K562 (cell line): ENCODE results near the gene EMP2. TPM values are rescaled to one million over a fixed set of nuclear protein-coding genes. Genes with fewer than 3 reads are reported as not detected.
A peak's percentile ranks its signal among the peaks of the same experiment; 100 is the strongest.

Source experiments
- CXXC5 ChIP-seq: fragments of 250-450 bp; sonication (Bioruptor Pico); IDR thresholded peaks from 2 replicates; pipeline ENCODE4 v1.8.0; 2022; ENCODE audit warnings: inconsistent platforms, mild to moderate bottlenecking, moderate library complexity
- HDAC2 ChIP-seq: fragments of 450-650 bp; IDR thresholded peaks from 2 replicates; pipeline ENCODE4 v1.6.1; 2016; ENCODE audit warnings: mild to moderate bottlenecking
- HDAC3 ChIP-seq: fragments of 450-650 bp; IDR thresholded peaks from 2 replicates; pipeline ENCODE4 v1.6.1; 2018; ENCODE audit warnings: borderline replicate concordance, mild to moderate bottlenecking, moderate library complexity; ENCODE audit not compliant: partially characterized antibody
- JUND ChIP-seq, 2 experiments: IDR thresholded peaks; 2 replicates in 1 of 2; 3 replicates in 1 of 2; pipeline ENCODE4 v1.6.1; 2011; ENCODE audit warnings: borderline replicate concordance in 2 of 2, low read depth in 2 of 2, low read length in 2 of 2, improper control_type of control experiment in 1 of 2, missing biosample characterization in 1 of 2, missing genetic modification characterization in 1 of 2, missing genetic modification reagents in 1 of 2
- MCM3 ChIP-seq: fragments of 450-650 bp; IDR thresholded peaks from 2 replicates; pipeline ENCODE4 v1.6.1; 2016
- MTA1 ChIP-seq: fragments of 450-650 bp; IDR thresholded peaks from 2 replicates; pipeline ENCODE4 v1.6.1; 2017; ENCODE audit warnings: borderline replicate concordance
- MTF1 ChIP-seq: fragments of 250-450 bp; sonication (Bioruptor Pico); IDR thresholded peaks from 2 replicates; pipeline ENCODE4 v1.9.0; 2021; ENCODE audit warnings: moderate library complexity, mild to moderate bottlenecking, inconsistent platforms, borderline replicate concordance
- PTTG1 ChIP-seq: fragments of 450-650 bp; IDR thresholded peaks from 2 replicates; pipeline ENCODE4 v1.6.1; 2016; ENCODE audit warnings: low read depth, mild to moderate bottlenecking, missing genetic modification characterization, missing compliant biosample characterization
- TAF1 ChIP-seq: IDR thresholded peaks from 2 replicates; pipeline ENCODE4 v1.6.1; 2011; ENCODE audit warnings: mild to moderate bottlenecking, low read length, moderate library complexity; ENCODE audit not compliant: insufficient read depth, control insufficient read depth, severe bottlenecking; ENCODE audit errors: extremely low read depth
- TEAD4 ChIP-seq, 2 experiments: sonication (generic) in 1 of 2; formaldehyde crosslinking in 1 of 2; IDR thresholded peaks; 2 replicates each; pipeline versions ENCODE4 v1.6.1 to v1.8.0; 2012 to 2022; ENCODE audit warnings: borderline replicate concordance in 1 of 2, inconsistent platforms in 1 of 2, low read length in 1 of 2, mild to moderate bottlenecking in 1 of 2, missing genetic modification reagents in 1 of 2
- ZFP36 ChIP-seq: fragments of 150-350 bp; IDR thresholded peaks from 2 replicates; pipeline ENCODE4 v1.6.1; 2018; ENCODE audit warnings: low read length, low read depth; ENCODE audit not compliant: partially characterized antibody
- ZNF184 ChIP-seq: sonication (generic); formaldehyde crosslinking; IDR thresholded peaks from 2 replicates; pipeline ENCODE4 v1.5.0; 2020; ENCODE audit warnings: missing genetic modification reagents
- ZNF445 ChIP-seq: fragments of 250-450 bp; sonication (Bioruptor Pico); IDR thresholded peaks from 2 replicates; pipeline ENCODE4 v1.4.0; 2020; ENCODE audit warnings: low read depth, mild to moderate bottlenecking, moderate library complexity
- ZNF507 ChIP-seq: conservative IDR thresholded peaks from 2 replicates; pipeline ENCODE4 v1.6.1; 2017; ENCODE audit warnings: missing genetic modification characterization, missing compliant biosample characterization
- ZNF583 ChIP-seq: fragments of 250-450 bp; sonication (Bioruptor Pico); IDR thresholded peaks from 2 replicates; pipeline ENCODE4 v1.4.0; 2020
- ZNF79 ChIP-seq: fragments of 250-450 bp; sonication (Bioruptor Pico); IDR thresholded peaks from 2 replicates; pipeline ENCODE4 v1.4.0; 2020; ENCODE audit warnings: low read depth, mild to moderate bottlenecking, moderate library complexity
- polyA plus RNA-seq, 8 experiments: library from polyadenylated mRNA; depleted of rRNA in 4 of 8; stranded (reverse) in 5 of 8; unstranded in 3 of 8; fragments of >200 nt; fragmentation: Nextera tagmentation in 2 of 8; fragmentation: Illumina TruSeq in 1 of 8; extraction: Ambion mirVana in 2 of 8; extraction: Trizol in 1 of 8; gene quantifications; 2 replicates each; pipeline versions ENCODE4 v1.2.1 to v1.2.3, GENCODE V29; 2011 to 2014; ENCODE audit warnings: inconsistent platforms in 1 of 8, missing spikeins in 1 of 8
- total RNA-seq, 7 experiments: library from RNA; depleted of rRNA in 6 of 7; stranded (reverse); fragments of >200 nt in 6 of 7; fragmentation: Illumina TruSeq in 2 of 7; extraction: Trizol in 2 of 7; gene quantifications; 2 replicates each; pipeline versions ENCODE4 v1.2.1 to v1.2.3, GENCODE V29; 2011 to 2021; ENCODE audit warnings: low replicate concordance in 1 of 7
- TF ChIP-seq, protein P1 (sequence below), 2 experiments: fragments of 150-350 bp in 1 of 2; IDR thresholded peaks; 2 replicates each; pipeline ENCODE4 v1.6.1; 2012 to 2016; ENCODE audit warnings: low read depth in 2 of 2, low read length in 2 of 2, mild to moderate bottlenecking in 1 of 2, moderate library complexity in 1 of 2
- TF ChIP-seq, protein P2 (sequence below): conservative IDR thresholded peaks from 2 replicates; pipeline ENCODE4 v1.6.1; 2011; ENCODE audit warnings: low read depth, mild to moderate bottlenecking, low read length; ENCODE audit not compliant: control insufficient read depth
- TF ChIP-seq, protein P3 (sequence below): IDR thresholded peaks from 2 replicates; pipeline ENCODE4 v1.6.1; 2012; ENCODE audit warnings: low read depth, low read length, improper control_type of control experiment, borderline replicate concordance

Gene EMP2
- total and polyA plus RNA-seq, 9 of the 15 experiments (the other 6 are each of a cell fraction or from before 2014, with no cell fraction given) = 0.73 to 6.2 (median 3.1) TPM

DNA sequence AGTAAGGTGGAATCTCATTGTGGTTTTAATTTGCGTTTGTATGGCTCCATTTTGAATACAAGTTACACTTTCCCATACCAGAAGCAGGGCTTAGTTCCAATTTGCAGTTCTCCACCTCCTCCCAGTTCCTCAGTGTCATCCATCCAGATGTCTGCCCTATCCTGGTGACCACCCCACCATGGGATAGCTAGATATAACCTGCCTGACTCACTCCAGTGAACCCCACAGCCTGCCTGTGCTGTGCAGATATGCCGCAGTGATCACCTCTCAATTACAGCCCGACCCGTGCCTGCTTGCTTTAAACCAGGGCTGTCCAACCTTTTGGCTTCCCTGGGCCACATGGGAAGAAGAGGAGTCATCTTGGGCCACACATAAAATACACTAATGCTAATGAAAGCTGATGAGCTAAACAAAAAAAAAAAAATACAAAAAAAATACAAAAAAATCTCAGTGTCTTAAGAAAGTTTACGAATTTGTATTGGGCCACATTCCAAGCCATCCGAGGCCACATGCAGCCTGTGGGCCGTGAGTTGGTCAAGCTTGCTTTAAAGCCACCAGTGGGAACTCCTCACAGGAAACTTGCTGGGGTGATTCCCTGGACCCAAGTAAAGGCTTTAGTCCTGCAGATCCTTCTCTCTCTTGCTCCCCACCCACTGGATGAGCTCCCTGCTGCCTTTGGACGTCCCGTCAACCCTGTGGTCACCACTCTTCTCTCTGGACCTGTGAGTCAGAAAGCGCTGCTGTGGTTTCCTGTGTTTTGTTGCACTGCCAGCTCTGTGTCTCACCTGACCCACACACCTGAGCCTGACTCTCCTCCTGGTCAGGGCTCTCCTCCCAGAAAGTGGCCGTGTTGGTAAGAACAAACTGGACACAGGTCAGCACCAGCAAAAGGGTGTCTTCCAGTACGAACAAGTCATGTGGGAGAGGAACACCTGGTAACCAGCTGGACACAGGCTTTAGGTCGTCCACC lies 83.0 kb downstream of the EMP2 start (continued):
- 0 out of 2 replicates have a peak, but pooled peaks have one; percentile 38 for TF ChIP-seq HDAC2
- TF ChIP-seq ZNF507 (tag) = no peak
- peak; percentile 53; the same call in 1 of the 2 replicates for TF ChIP-seq ZNF583 (CRISPR knock-in tag)
- TF ChIP-seq TEAD4 (IDR thresholded peaks at IDR 0.05; ENCODE audit: low read length) = peak; percentile 99
- no peak for TF ChIP-seq TEAD4 (CRISPR knock-in tag; IDR thresholded peaks at IDR 0.05; ENCODE audit: borderline replicate concordance)
- no peak for TF ChIP-seq MTF1
- peak; percentile 47; the same call in 1 of the 2 replicates for TF ChIP-seq MTA1
- peak; percentile 33 for TF ChIP-seq ZFP36
- peak; percentile 91 for TF ChIP-seq HDAC3
- TF ChIP-seq PTTG1 = no peak
- TF ChIP-seq JUND (IDR thresholded peaks at IDR 0.05; ENCODE audit: borderline replicate concordance, low read depth, low read length) = peak; percentile 94
- peak; percentile 90; the same call in 2 of the 3 replicates for TF ChIP-seq JUND (tag; IDR thresholded peaks at IDR 0.05; ENCODE audit: borderline replicate concordance, low read depth, low read length)
- TF ChIP-seq, protein P1, sequence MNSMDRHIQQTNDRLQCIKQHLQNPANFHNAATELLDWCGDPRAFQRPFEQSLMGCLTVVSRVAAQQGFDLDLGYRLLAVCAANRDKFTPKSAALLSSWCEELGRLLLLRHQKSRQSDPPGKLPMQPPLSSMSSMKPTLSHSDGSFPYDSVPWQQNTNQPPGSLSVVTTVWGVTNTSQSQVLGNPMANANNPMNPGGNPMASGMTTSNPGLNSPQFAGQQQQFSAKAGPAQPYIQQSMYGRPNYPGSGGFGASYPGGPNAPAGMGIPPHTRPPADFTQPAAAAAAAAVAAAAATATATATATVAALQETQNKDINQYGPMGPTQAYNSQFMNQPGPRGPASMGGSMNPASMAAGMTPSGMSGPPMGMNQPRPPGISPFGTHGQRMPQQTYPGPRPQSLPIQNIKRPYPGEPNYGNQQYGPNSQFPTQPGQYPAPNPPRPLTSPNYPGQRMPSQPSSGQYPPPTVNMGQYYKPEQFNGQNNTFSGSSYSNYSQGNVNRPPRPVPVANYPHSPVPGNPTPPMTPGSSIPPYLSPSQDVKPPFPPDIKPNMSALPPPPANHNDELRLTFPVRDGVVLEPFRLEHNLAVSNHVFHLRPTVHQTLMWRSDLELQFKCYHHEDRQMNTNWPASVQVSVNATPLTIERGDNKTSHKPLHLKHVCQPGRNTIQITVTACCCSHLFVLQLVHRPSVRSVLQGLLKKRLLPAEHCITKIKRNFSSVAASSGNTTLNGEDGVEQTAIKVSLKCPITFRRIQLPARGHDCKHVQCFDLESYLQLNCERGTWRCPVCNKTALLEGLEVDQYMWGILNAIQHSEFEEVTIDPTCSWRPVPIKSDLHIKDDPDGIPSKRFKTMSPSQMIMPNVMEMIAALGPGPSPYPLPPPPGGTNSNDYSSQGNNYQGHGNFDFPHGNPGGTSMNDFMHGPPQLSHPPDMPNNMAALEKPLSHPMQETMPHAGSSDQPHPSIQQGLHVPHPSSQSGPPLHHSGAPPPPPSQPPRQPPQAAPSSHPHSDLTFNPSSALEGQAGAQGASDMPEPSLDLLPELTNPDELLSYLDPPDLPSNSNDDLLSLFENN (IDR thresholded peaks at IDR 0.05; ENCODE audit: low read depth in 2 of 2, low read length in 2 of 2) = peak in 1 of 2 experiments; percentile 97; a peak in 2 of 4 replicates
- TF ChIP-seq, protein P2, sequence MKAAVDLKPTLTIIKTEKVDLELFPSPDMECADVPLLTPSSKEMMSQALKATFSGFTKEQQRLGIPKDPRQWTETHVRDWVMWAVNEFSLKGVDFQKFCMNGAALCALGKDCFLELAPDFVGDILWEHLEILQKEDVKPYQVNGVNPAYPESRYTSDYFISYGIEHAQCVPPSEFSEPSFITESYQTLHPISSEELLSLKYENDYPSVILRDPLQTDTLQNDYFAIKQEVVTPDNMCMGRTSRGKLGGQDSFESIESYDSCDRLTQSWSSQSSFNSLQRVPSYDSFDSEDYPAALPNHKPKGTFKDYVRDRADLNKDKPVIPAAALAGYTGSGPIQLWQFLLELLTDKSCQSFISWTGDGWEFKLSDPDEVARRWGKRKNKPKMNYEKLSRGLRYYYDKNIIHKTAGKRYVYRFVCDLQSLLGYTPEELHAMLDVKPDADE = peak; percentile 83; the same call in 1 of the 2 replicates
- TF ChIP-seq MCM3 = no peak
- peak; percentile 32 for TF ChIP-seq TAF1
- no peak for TF ChIP-seq ZNF184 (CRISPR knock-in tag)
- no peak; the same call in 1 of the 2 replicates for TF ChIP-seq ZNF445 (CRISPR knock-in tag)
- peak; percentile 60 for TF ChIP-seq CXXC5 (CRISPR knock-in tag)
- TF ChIP-seq ZNF79 (CRISPR knock-in tag) = no peak
- TF ChIP-seq, protein P3, sequence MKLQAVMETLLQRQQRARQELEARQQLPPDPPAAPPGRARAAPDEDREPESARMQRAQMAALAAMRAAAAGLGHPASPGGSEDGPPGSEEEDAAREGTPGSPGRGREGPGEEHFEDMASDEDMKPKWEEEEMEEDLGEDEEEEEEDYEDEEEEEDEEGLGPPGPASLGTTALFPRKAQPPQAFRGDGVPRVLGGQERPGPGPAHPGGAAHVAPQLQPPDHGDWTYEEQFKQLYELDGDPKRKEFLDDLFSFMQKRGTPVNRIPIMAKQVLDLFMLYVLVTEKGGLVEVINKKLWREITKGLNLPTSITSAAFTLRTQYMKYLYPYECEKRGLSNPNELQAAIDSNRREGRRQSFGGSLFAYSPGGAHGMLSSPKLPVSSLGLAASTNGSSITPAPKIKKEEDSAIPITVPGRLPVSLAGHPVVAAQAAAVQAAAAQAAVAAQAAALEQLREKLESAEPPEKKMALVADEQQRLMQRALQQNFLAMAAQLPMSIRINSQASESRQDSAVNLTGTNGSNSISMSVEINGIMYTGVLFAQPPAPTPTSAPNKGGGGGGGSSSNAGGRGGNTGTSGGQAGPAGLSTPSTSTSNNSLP = peak; percentile 42; the same call in 1 of the 2 replicates
